HG02938 (cell line): ENCODE data around the gene CXXC5.

Experiments used
- ATAC-seq: cut with Tn5 transposase; IDR thresholded peaks from one replicate; pipeline ENCODE4 v1.9.1; 2021; ENCODE audit warnings: mild to moderate bottlenecking, moderate library complexity; ENCODE audit not compliant: unreplicated experiment

Gene CXXC5

GRCh38 chr5:139678751-139679750, 30.9 kb downstream of the CXXC5 start:
- ATAC-seq = no peak

- no peak for ATAC-seq
Measured at GRCh38 chr5:139680368-139681111, 32.4 kb downstream of the CXXC5 start.

DNA sequence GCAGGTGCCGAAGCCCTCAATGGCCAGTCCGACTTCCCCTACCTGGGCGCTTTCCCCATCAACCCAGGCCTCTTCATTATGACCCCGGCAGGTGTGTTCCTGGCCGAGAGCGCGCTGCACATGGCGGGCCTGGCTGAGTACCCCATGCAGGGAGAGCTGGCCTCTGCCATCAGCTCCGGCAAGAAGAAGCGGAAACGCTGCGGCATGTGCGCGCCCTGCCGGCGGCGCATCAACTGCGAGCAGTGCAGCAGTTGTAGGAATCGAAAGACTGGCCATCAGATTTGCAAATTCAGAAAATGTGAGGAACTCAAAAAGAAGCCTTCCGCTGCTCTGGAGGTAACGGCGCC, 32.9 kb downstream of the CXXC5 start:
- no peak for ATAC-seq

DNA sequence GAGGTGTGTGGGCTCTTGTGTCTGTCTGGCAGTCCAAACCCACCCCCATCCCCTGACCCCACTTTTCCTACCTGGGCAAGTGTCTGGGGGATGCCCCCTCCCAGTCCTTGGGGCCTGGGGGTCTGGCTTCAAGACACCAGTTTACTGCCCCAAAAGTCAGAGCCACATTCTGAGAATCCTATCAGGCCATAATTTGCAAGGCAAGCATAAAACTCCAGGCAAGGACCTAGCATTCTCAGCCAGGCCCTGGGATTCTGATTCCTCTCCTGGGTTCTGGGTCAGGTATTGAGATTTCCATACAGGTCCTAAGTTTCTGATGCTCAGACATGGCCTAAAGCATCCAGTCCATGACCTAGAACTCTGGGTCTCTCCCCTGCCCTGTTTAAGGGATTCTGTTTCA, 33.3 kb downstream of the CXXC5 start:
- no peak for ATAC-seq

- ATAC-seq = no peak
Measured at GRCh38 chr5:139682016-139682975, 34.1 kb downstream of the CXXC5 start.

GRCh38 chr5:139683295-139684271, 35.4 kb downstream of the CXXC5 start:
- no peak for ATAC-seq

GRCh38 chr5:139684350-139684880, 36.3 kb downstream of the CXXC5 start:
- ATAC-seq = no peak

DNA sequence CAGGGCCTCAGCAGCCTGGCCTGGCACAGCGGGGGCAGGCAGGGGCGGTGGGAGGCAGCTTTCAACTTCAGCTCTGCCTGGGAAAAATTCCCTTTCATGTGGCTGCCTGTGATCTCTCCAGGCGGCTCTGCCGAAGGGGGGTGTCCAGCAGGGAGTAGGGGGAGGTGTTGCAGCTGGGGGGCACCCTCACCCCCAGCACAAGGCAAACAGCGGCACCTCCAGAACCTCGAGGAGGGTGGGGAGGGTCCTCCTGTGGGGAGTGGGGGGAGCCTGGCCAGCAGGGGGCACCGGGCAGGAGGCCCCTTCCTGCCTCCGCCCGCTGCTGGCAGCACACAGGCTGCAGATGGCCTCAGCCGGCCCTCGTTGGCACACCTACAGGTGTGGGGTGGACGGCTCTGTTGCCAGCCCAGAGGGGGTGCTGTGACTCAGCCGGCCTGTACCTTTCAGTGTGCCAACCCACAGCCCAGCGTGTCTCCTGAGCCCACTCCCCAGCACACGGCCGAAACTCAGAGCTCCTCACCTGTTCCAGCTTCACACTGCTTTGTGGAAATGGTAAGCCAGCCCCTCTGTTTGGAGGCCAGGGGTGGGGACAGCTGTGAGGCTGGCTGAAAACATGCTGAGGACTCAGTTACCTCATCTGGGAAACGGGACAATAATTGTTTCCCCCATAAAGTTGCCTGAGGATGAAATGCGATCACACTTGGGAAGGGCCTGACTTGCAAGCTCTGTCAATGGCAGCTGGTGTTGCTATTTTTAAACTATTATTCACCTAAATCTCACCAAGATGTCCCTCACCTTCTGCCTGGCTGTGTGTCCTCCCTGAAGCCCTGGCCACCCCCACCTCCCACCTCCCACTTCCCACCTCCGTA, 37.0 kb downstream of the CXXC5 start:
- no peak for ATAC-seq

- no peak for ATAC-seq
Measured at GRCh38 chr5:139685886-139686285, 37.7 kb downstream of the CXXC5 start.

DNA sequence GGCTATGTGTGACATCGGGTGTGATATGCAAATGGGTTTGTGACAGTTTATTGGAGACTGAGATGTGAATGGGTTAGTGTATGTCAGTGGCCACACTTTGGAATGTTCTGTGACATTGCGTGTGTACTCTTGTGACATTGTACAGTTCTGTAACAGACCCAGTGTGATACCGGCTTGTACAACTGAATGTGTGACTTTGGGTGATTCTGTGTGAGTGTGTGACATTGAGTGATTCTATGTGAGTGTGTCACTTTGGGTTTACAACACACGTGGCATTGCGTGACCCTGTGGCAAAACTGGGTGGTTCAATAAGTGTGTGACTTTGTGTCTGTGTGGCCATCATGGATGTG, 38.2 kb downstream of the CXXC5 start:
- ATAC-seq = no peak

- ATAC-seq = no peak
Measured at GRCh38 chr5:139686706-139687441, 38.7 kb downstream of the CXXC5 start.

- ATAC-seq = no peak
Measured at GRCh38 chr5:139687656-139688055, 39.5 kb downstream of the CXXC5 start.

GRCh38 chr5:139688088-139688702, 40.0 kb downstream of the CXXC5 start:
- no peak for ATAC-seq

- ATAC-seq = no peak
Measured at GRCh38 chr5:139688751-139689372, 40.7 kb downstream of the CXXC5 start.

GRCh38 chr5:139689631-139690063, 41.5 kb downstream of the CXXC5 start:
- no peak for ATAC-seq

DNA sequence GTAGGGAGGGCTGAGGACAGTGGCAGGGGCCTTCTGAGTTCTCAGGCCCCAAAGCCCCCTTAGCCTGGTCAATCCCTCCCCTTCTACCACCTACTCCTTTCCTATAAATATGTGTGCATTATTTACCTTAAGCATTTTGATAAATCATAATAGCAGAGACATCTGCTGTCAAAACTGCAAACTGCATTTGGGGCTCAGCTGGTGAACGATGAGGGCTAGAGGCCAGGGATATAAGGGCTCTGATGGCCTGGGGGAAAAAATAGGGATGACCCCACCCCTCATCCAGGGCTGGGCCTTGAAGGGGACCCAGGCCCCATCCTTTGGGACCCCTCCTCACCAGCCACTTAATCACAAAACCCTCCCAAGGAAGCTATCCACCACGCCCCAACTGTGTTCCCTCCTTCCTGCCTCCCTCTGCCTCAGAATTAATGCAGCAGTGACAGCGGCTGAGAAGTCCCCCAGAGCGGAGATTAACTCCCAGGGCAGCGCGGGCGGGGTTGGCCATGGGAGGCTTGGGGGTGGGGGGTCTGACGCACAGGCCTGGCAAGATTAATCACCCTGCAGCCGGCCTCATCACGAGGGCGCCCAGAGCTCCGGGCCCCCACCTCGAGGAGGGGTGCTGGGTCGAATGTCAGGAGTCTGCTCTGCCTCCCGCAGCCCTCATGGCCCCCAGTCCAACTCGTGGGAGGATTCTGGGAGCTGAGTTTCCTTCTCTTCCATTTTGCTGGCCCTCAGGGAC, 42.1 kb downstream of the CXXC5 start:
- ATAC-seq = no peak
